Mucosa of gallbladder (tissue), 1 donor: ENCODE data around the gene MCAM. TPM values are rescaled to one million over a fixed set of nuclear protein-coding genes. Genes with fewer than 3 reads are reported as not detected.

Source experiments
- DNase-seq: peaks from one replicate; pipeline ENCODE4 v3.0.0-alpha.2; 2020; ENCODE audit warnings: low spot score
- total RNA-seq: library from RNA; stranded (reverse); gene quantifications from one replicate; pipeline ENCODE4 v1.2.1, GENCODE V29; 2021
- donor health status: DM: no; HTN: no; CAD: no.

Gene MCAM
- total RNA-seq, 1 donor from 2014 or later: 130 TPM

DNA sequence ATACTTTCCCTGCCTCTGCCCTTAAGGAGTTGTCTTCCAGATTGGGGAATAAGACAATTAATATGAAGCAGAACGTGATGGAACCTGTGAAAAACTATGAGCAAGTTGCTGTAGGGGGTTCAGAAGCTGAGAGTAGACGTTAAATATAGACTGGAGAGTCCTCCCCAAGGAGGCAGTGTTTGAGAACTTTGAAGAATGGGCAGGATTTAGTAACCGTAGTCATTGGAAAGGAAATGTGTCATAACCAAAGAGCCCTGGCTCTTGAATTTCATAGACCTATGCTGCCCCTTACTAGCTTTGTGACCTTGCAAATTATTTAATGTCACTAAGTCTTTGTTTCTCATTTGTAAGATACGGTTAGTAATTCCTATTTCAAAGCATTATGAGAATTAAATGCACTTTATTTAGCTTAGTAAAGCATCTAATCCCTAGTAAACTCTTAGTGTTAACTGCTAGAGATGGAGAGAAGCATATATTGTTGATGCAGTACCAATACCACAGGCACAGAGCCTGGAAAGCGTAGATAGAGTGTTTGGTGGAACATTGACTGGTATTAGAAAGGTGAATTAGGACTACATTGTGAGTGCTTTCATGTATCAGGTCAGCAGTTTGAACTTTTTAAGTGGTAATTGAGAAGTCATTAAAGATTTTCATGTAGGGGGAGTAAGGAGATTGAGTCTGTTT is 54.1 kb downstream of the MCAM start:
- no peak for DNase-seq

DNA sequence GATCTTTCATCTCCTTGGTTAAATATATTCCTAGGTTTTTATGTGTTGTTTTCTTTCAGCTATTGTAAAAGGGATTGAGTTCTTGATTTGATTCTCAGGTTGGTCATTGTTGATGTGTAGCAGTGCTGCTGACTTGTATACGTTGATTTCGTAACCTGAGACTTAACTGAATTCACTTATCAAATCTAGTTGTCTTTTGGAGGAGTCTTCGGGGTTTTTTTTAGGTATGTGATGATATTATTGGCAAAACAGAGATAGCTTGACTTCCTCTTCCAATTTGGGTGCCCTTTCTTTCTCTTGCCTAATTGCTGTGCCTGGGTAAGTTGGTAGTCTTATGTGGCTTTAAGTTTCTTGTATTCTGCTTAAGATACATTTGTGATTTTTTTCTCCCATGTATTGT is 57.9 kb downstream of the MCAM start:
- no peak for DNase-seq

Other genes starting within 250 kb of the MCAM start
- 33.4 TPM for gene VPS11, start 249.3 kb downstream of the MCAM start, total RNA-seq
- gene HMBS, start 232.2 kb downstream of the MCAM start, total RNA-seq: 12.3 TPM
- gene DPAGT1, start 215.3 kb downstream of the MCAM start, total RNA-seq: 65.9 TPM
- gene C2CD2L, start 209.8 kb downstream of the MCAM start, total RNA-seq: 21.9 TPM
- 35.9 TPM for gene HINFP, start 195.6 kb downstream of the MCAM start, total RNA-seq
- 0.17 TPM for gene ABCG4, start 168.1 kb downstream of the MCAM start, total RNA-seq
- 24.6 TPM for gene NLRX1, start 148.4 kb downstream of the MCAM start, total RNA-seq
- 107 TPM for gene NHERF4, start 131.7 kb downstream of the MCAM start, total RNA-seq
- gene CBL, start 110.8 kb downstream of the MCAM start, total RNA-seq: 15.6 TPM
- 36.4 TPM for gene RNF26, start 17.4 kb upstream of the MCAM start, total RNA-seq
- 32.9 TPM for gene C1QTNF5, start 23.8 kb upstream of the MCAM start, total RNA-seq
- gene MFRP, start 29.6 kb upstream of the MCAM start, total RNA-seq: not detected
- 7.3 TPM for gene USP2, start 64.6 kb upstream of the MCAM start, total RNA-seq
- 17.8 TPM for gene THY1, start 106.0 kb upstream of the MCAM start, total RNA-seq